ENCODE data around the gene BMP8B. TPM values are rescaled to one million over a fixed set of nuclear protein-coding genes. Genes with fewer than 3 reads are reported as not detected.
A peak's percentile ranks its signal among the peaks of the same experiment; 100 is the strongest.
"Not testable (repeated sequence)": the region's sequence is repeated elsewhere in the genome, so short reads cannot be mapped to it uniquely, and the experiment has no call there.

Gene BMP8B
- total and polyA plus RNA-seq, 10 donors = 0.08 to 2.5 (median 1.1) TPM

DNA sequence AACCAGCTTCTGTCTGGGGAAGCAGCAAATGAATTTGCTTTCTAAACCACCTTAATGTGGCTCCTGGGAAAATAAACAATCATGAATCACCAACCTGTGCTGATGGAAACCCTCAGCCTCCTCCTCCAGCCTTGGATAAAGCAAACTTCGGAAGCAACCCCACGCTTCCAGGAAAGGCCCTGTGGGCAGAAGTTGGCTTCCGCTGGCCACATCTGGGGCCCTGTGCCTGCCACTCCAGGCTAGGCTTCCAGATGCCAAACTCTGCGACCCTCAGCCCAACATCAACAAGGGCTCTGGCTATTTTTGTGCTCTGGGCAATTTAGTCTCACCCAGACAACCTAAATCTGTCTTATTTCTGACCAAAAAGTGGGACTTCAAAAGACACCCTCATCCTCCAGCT is 11.4 kb downstream of the BMP8B start:
- no peaks in the 10 kb centered on the region for H3K36me3 ChIP-seq
- H3K4me3 ChIP-seq = no peak overlapping the region
- no peak for DNase-seq
- TF ChIP-seq POLR2AphosphoS5 (IDR thresholded peaks at IDR 0.05) (no peak), POLR2A (IDR thresholded peaks at IDR 0.05) (no peak)
- TF ChIP-seq, protein P1, sequence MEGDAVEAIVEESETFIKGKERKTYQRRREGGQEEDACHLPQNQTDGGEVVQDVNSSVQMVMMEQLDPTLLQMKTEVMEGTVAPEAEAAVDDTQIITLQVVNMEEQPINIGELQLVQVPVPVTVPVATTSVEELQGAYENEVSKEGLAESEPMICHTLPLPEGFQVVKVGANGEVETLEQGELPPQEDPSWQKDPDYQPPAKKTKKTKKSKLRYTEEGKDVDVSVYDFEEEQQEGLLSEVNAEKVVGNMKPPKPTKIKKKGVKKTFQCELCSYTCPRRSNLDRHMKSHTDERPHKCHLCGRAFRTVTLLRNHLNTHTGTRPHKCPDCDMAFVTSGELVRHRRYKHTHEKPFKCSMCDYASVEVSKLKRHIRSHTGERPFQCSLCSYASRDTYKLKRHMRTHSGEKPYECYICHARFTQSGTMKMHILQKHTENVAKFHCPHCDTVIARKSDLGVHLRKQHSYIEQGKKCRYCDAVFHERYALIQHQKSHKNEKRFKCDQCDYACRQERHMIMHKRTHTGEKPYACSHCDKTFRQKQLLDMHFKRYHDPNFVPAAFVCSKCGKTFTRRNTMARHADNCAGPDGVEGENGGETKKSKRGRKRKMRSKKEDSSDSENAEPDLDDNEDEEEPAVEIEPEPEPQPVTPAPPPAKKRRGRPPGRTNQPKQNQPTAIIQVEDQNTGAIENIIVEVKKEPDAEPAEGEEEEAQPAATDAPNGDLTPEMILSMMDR (IDR thresholded peaks at IDR 0.05 in 8 of 11, conservative IDR thresholded peaks at IDR 0.05 in 3 of 11) = no peak
- no peaks in the 10 kb centered on the region for H3K9me3 ChIP-seq
- intact Hi-C loops (cut with DNase I; ENCODE audit: low total_unique reads) = no loop called here
- H3K27me3 ChIP-seq (replicated peaks in 1 of 7) = no peaks in the 10 kb centered on the region
- H3K27ac ChIP-seq = peak overlapping the region in 1 of 8 donors; percentile 55
- 83 to 89% (median 88%) methylated on average over 3 to 4 of the region's 4 CpGs for WGBS, 5 donors
- H3K4me1 ChIP-seq = peaks cover 0 to 4% (median 2%) of the 10 kb centered on the region in 6 donors

DNA sequence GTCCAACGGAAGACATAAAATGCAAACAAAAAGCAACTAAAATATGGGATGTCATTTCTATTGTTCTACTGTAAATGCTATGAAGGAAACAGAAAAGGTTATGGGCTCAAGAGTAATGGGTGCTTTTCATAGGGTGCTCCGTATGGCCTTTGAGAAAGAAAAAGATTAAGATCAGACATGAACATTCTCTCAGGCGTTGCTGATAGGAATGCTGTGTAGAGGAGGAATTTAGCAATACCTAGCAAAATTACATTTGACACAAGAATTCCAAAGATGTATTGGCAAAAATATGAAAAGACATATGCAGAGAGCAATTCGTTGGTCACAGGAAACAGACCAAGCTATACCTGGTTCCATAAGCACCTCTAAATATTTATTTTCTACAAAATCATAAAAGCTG is 11.8 kb downstream of the BMP8B start:
- intact Hi-C loops (cut with DNase I; ENCODE audit: low total_unique reads) = no loop called here

DNA sequence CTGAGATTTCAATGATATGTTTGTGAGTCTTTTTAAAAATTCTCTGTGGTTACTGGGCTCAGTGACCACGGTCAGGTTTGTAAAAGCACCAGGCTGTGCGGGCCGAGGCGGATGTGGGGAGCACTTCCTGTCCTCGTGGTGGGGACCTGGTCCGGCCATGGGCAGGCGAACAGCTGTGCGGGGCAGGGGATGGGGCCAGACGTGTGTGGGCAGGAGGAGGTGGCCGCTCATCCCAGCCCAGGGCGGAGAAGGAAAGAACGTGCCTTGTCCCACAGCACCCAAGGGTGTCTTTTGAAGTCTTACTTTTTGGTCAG is 12.3 kb downstream of the BMP8B start:
- no peaks in the 10 kb centered on the region for H3K36me3 ChIP-seq
- intact Hi-C loops (cut with DNase I; ENCODE audit: low total_unique reads) = no loop called here
- H3K27ac ChIP-seq = peak overlapping the region in 2 of 8 donors; percentile 37 to 55
- H3K4me3 ChIP-seq = no peak overlapping the region
- peak; percentile 63 for DNase-seq
- no peaks in the 10 kb centered on the region for H3K9me3 ChIP-seq
- 29 to 39% (median 30%) methylated on average over 12 of the region's 12 CpGs for WGBS, 5 donors
- H3K27me3 ChIP-seq (replicated peaks in 1 of 7) = peaks cover 0 to 3% (median 0%) of the 10 kb centered on the region in 7 donors
- TF ChIP-seq POLR2AphosphoS5 (IDR thresholded peaks at IDR 0.05) (peak in 1 of 3 donors; percentile 26), POLR2A (IDR thresholded peaks at IDR 0.05) (no peak)
- peaks cover 0 to 4% (median 2%) of the 10 kb centered on the region in 6 donors for H3K4me1 ChIP-seq

More for the DNA sequence above, 11.8 kb downstream of the BMP8B start:
- no peaks in the 10 kb centered on the region for H3K27me3 ChIP-seq (replicated peaks in 1 of 7)
- peaks cover 0 to 4% (median 2%) of the 10 kb centered on the region in 6 donors for H3K4me1 ChIP-seq
- TF ChIP-seq, protein P1 (IDR thresholded peaks at IDR 0.05 in 8 of 11, conservative IDR thresholded peaks at IDR 0.05 in 3 of 11) = no peak
- TF ChIP-seq POLR2A (IDR thresholded peaks at IDR 0.05) (no peak), POLR2AphosphoS5 (IDR thresholded peaks at IDR 0.05) (no peak)
- no peak for DNase-seq
- peak overlapping the region in 2 of 8 donors; percentile 37 to 55 for H3K27ac ChIP-seq
- no peak overlapping the region for H3K4me3 ChIP-seq
- no peaks in the 10 kb centered on the region for H3K36me3 ChIP-seq
- 79 to 89% (median 81%) methylated on average over 4 of the region's 4 CpGs for WGBS, 5 donors
- no peaks in the 10 kb centered on the region for H3K9me3 ChIP-seq

DNA sequence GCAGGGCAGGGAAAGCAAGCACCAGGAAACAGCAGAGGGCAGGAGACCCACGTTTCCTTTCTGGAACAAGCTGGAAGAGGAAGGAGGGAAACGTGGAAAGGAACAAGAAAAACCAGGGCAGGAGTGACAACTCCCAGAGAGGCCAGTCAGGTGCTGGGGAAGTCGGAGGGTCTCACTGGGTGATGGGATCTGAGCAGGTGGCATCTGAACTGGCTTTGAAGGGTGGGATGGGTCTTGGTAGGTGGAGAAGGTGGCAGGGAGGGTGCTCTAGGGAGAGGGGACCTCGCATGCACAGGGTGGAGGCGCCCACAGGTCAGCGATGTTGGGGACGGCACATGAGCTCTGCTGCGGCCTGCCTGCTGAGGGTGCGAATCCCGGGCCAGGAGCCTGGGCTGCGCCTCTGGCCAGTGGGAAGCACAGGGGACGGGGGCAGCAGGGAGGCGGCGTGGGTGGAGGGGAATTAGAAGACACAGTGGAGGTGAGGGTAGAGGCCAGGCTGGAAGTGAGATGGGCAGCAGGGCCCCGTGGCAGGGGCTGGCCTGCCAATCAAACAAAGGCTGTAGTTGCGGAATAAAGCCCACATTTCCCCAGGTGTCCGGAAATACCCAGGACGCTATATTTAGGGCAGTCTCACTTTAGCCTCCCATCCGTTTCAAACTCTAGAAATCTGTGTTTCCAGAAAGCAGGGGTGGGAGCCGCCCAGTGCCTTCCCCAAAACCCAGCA is 12.8 kb downstream of the BMP8B start:
- H3K9me3 ChIP-seq; intact Hi-C loops (cut with DNase I; ENCODE audit: low total_unique reads); H3K36me3 ChIP-seq; H3K4me3 ChIP-seq; H3K4me1 ChIP-seq; H3K27me3 ChIP-seq (replicated peaks in 1 of 7): not testable (repeated sequence)
- DNase-seq = peak; percentile 68
- 44 to 81% (median 50%) methylated on average over 8 to 14 of the region's 20 CpGs for WGBS, 5 donors
- peak overlapping the region in 3 of 8 donors; percentile 37 to 58 (median 55) for H3K27ac ChIP-seq

DNA sequence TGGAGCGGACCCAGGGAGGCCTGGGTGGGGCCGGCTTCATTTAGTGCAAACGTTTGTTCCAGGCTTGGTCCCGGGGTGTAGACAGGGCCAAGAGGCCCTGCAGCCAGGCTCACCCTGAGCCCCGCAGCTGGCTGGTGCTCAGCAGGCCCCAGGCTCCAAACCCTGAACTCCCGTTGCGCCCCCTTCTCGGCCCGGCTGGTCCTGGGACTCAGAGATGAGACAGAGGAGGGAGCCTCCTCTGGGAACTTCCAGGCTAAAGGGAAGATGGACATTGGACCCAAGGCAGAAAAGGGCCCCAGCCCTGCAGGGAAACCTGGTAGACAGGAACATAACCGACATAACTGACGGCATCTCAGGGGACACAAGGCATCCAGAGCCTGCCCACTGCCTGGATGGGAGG is 13.5 kb downstream of the BMP8B start:
- H3K9me3 ChIP-seq; H3K36me3 ChIP-seq; H3K4me3 ChIP-seq; intact Hi-C loops (cut with DNase I; ENCODE audit: low total_unique reads): not testable (repeated sequence)
- Histone ChIP-seq H3K27ac (peak overlapping the region in 2 of 8 donors; percentile 55 to 58), H3K4me1 (peaks cover 0 to 11% (median 7%) of the 10 kb centered on the region in 6 donors), H3K27me3 (replicated peaks in 1 of 7) (peaks cover 0 to 12% (median 4%) of the 10 kb centered on the region in 7 donors)
- peak; percentile 64 for DNase-seq
- WGBS, 5 donors = 80 to 94% (median 88%) methylated on average over 6 to 11 of the region's 11 CpGs

DNA sequence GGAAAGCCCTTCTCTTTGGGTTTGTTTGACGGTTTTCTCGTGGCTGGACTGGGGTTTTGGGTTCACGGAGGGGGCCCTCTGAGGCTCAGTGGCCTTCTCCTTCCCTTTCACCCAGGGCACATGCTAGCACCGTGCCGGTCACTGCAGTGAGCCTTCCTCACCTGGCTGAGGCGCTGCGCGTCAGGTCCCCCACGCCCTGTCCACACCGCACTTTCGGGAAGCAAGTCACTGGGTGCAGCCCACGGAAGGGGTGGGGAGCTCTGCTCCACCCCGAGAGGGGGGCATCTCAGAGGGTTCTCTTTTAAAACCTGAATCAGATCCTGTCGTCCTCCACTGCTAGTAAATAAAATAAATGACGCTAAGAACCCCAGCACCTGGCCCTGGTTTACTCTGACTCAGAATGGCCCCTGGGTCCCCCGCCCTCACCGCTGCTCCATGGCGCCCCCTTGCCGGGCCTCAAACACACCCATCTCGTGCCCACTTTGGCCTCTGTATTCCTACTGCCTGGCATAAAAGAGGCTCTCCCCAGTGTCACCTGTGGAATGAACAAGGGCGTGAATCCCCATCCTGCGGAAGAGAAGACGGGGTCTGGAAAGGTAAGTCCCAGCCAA is 15.2 kb downstream of the BMP8B start:
- peaks cover 0 to 17% (median 4%) of the 10 kb centered on the region in 7 donors for H3K27me3 ChIP-seq (replicated peaks in 1 of 7)
- intact Hi-C loops (cut with DNase I; ENCODE audit: low total_unique reads); H3K4me3 ChIP-seq; DNase-seq; H3K27ac ChIP-seq; H3K9me3 ChIP-seq; H3K36me3 ChIP-seq: not testable (repeated sequence)
- WGBS, 5 donors = 20 to 28% methylated on average over 3 of the region's 23 CpGs; no CpG with 5 or more reads in 3 of the 5 donors
- H3K4me1 ChIP-seq = peaks cover 0 to 12% (median 7%) of the 10 kb centered on the region in 6 donors

DNA sequence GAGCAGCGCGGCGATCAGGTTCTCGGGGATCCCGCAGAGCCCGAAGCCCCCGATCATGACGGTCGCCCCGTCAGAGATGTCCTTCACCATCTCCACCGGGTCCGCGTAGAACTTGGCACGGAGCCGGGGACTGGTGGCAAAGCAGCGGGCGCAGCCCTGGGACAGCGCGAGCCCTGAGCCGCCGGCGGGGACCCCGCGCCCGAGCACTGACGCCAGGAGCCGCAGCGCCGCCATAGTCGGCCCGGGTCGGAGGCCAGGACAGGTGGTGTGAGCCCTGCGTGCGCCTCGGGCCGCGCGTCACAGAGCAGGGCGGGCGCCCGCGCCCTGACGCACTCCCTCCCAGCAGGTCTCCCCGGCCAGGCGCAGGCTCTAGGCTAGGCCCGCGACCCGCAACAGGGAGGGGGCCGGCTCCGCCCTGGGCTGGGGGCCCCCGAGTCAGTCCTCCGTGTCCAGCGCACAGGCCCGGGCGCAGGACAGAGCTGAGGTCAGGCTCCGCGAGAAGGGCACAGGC is 17.6 kb downstream of the BMP8B start, which contains the start of gene OXCT2:
Gene OXCT2, minus strand, starts transcription at position 327 of the 511 bp plus-strand sequence. Its CDS starts 93 bp downstream, at position 234.
- Histone ChIP-seq H3K4me3 (peak within 1 kb of the TSS in 1 of 8 donors; percentile 54), H3K4me1 (peaks cover 0 to 12% (median 7%) of the 10 kb centered on the region in 6 donors), H3K27me3 (replicated peaks in 1 of 7) (peaks cover 0 to 17% (median 4%) of the 10 kb centered on the region in 7 donors)
- H3K9me3 ChIP-seq; H3K36me3 ChIP-seq; H3K27ac ChIP-seq; DNase-seq; intact Hi-C loops (cut with DNase I; ENCODE audit: low total_unique reads): not testable (repeated sequence)
- WGBS, 5 donors = 2 to 44% (median 11%) methylated on average over 5 to 51 of the region's 57 CpGs; no CpG with 5 or more reads in 1 of the 5 donors

Data from spleen (tissue), 11 donors.